OCI-LY3 (cell line): Measurements from ENCODE around the gene RPL34.

Experiments used
- H2AFZ ChIP-seq: fragments of 200-600, 300-600 bp; shearing (Covaris generic); 2 replicates; pipeline ENCODE4 v1.6.0; 2014; ENCODE audit warnings: antibody characterized with exemption, low read depth, low read length
- H3K27ac ChIP-seq: fragments of 200-600, 300-600 bp; sonication (generic); 2 replicates; pipeline ENCODE4 v1.5.1; 2014; ENCODE audit warnings: mild to moderate bottlenecking, low read length, moderate library complexity, mixed read lengths
- H3K27me3 ChIP-seq: fragments of 200-600, 300-600 bp; sonication (generic); 2 replicates; pipeline ENCODE4 v1.6.1; 2014; ENCODE audit warnings: low read depth, low read length, mixed read lengths
- H3K36me3 ChIP-seq: fragments of 200-600, 300-600 bp; sonication (generic); replicated peaks from 2 replicates; pipeline ENCODE3; 2014; ENCODE audit warnings: low read depth, low read length, mixed read lengths
- H3K4me1 ChIP-seq: fragments of 300-600, 200-600 bp; sonication (generic); 2 replicates; pipeline ENCODE4 v1.6.1; 2014; ENCODE audit warnings: low read length, mixed read lengths
- H3K4me2 ChIP-seq: fragments of 200-600, 300-600 bp; sonication (generic); 2 replicates; pipeline ENCODE4 v1.6.1; 2014; ENCODE audit warnings: low read length, mixed read lengths
- H3K4me3 ChIP-seq: fragments of 300-600, 200-600 bp; sonication (generic); 2 replicates; pipeline ENCODE4 v1.5.1; 2014; ENCODE audit warnings: antibody characterized with exemption, mild to moderate bottlenecking, low read length, moderate library complexity
- H3K79me2 ChIP-seq: fragments of 300-600, 200-600 bp; shearing (Covaris generic); 2 replicates; pipeline ENCODE4 v1.6.1; 2014; ENCODE audit warnings: mild to moderate bottlenecking, low read length, mixed read lengths
- H3K9ac ChIP-seq: fragments of 300-600, 200-600 bp; shearing (Covaris generic); 2 replicates; pipeline ENCODE4 v1.6.0; 2014; ENCODE audit warnings: mild to moderate bottlenecking, low read length, moderate library complexity
- H3K9me3 ChIP-seq: fragments of 200-600, 300-600 bp; shearing (Covaris generic); 2 replicates; pipeline ENCODE4 v1.6.1; 2014; ENCODE audit warnings: low read length, mixed read lengths; ENCODE audit not compliant: insufficient read depth
- H4K20me1 ChIP-seq: fragments of 200-600, 300-600 bp; sonication (generic); 2 replicates; pipeline ENCODE4 v1.6.1; 2016; ENCODE audit warnings: low read length, mixed read lengths; ENCODE audit not compliant: insufficient read depth
- CTCF ChIP-seq: fragments of 200-600, 300-600 bp; sonication (generic); IDR thresholded peaks from 2 replicates; pipeline ENCODE4 v1.5.1; 2014; ENCODE audit warnings: antibody characterized with exemption, low read length, low read depth
- EZH2phosphoT487 ChIP-seq: fragments of 200-600 bp; shearing (Covaris generic); IDR thresholded peaks from 2 replicates; pipeline ENCODE4 v1.6.1; 2018; ENCODE audit warnings: antibody characterized with exemption, mixed run types, low read depth

The RPL34 gene

GRCh38 chr4:108586778-108587177 is 33.6 kb upstream of the RPL34 start:
- Histone ChIP-seq H3K27me3 (no peaks in the 10 kb centered on the region), H4K20me1 (no peaks in the 10 kb centered on the region), H3K9me3 (no peaks in the 10 kb centered on the region), H3K27ac (no peak overlapping the region), H3K4me2 (no peak overlapping the region), H3K79me2 (no peaks in the 10 kb centered on the region), H3K36me3 (no peaks in the 10 kb centered on the region), H3K4me3 (no peak overlapping the region), H3K4me1 (no peaks in the 10 kb centered on the region), H3K9ac (no peak overlapping the region), H2AFZ (no peak overlapping the region)
- no peak for TF ChIP-seq EZH2phosphoT487
- TF ChIP-seq CTCF: no peak

DNA sequence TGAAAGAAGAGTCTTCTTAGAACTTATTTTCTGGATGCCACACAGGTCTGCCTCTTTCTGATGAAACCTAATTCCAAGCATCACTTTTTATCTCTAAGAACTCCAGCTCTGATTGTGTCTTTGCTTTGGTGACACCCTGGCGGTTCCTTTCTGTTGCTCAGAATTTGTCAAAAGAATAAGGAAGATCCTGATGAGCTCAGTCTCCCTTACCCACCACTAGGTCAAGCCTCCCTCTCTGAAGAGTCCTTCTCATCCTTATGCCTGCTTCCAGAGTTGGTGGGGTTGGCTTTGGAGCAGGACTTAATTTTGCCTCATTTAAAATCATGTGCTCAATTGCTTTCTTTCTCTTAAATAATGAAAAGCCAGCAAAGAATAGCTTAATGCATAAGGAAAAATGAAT is 31.5 kb upstream of the RPL34 start:
- Histone ChIP-seq H3K9me3 (no peaks in the 10 kb centered on the region), H3K4me3 (no peak overlapping the region), H2AFZ (no peak overlapping the region), H3K4me1 (no peaks in the 10 kb centered on the region), H4K20me1 (no peaks in the 10 kb centered on the region), H3K4me2 (no peak overlapping the region), H3K36me3 (no peaks in the 10 kb centered on the region), H3K79me2 (no peaks in the 10 kb centered on the region), H3K27ac (no peak overlapping the region), H3K9ac (no peak overlapping the region), H3K27me3 (no peaks in the 10 kb centered on the region)
- TF ChIP-seq EZH2phosphoT487 (no peak), CTCF (no peak)

- H2AFZ ChIP-seq: no peak overlapping the region
- no peaks in the 10 kb centered on the region for H3K4me1 ChIP-seq
- no peaks in the 10 kb centered on the region for H3K79me2 ChIP-seq
- no peaks in the 10 kb centered on the region for H4K20me1 ChIP-seq
- H3K9ac ChIP-seq: no peak overlapping the region
- no peak for TF ChIP-seq CTCF
- TF ChIP-seq EZH2phosphoT487: no peak
- no peaks in the 10 kb centered on the region for H3K9me3 ChIP-seq
- no peaks in the 10 kb centered on the region for H3K36me3 ChIP-seq
- no peak overlapping the region for H3K4me3 ChIP-seq
- no peak overlapping the region for H3K27ac ChIP-seq
- H3K4me2 ChIP-seq: no peak overlapping the region
- H3K27me3 ChIP-seq: no peaks in the 10 kb centered on the region
Observed at GRCh38 chr4:108589961-108590360, 30.4 kb upstream of the RPL34 start.

- no peaks in the 10 kb centered on the region for H3K79me2 ChIP-seq
- H4K20me1 ChIP-seq: no peaks in the 10 kb centered on the region
- no peak overlapping the region for H3K9ac ChIP-seq
- no peak for TF ChIP-seq EZH2phosphoT487
- TF ChIP-seq CTCF: no peak
- H3K9me3 ChIP-seq: no peaks in the 10 kb centered on the region
- H3K4me3 ChIP-seq: no peak overlapping the region
- no peak overlapping the region for H3K4me2 ChIP-seq
- no peaks in the 10 kb centered on the region for H3K27me3 ChIP-seq
- no peaks in the 10 kb centered on the region for H3K36me3 ChIP-seq
- no peaks in the 10 kb centered on the region for H3K4me1 ChIP-seq
- no peak overlapping the region for H2AFZ ChIP-seq
- H3K27ac ChIP-seq: no peak overlapping the region
Observed at GRCh38 chr4:108590776-108591175, 29.6 kb upstream of the RPL34 start.
